PC-3 (cell line): ENCODE results near the gene SLC11A2.

Experiments used
- CTCF ChIP-seq: fragments of 300-600 bp; sonication (generic); conservative IDR thresholded peaks from 2 replicates; pipeline ENCODE4 v1.5.1; 2017; ENCODE audit warnings: antibody characterized with exemption, low read depth, mild to moderate bottlenecking, low read length
- EZH2 ChIP-seq: fragments of 300-600 bp; sonication (generic); IDR thresholded peaks from one replicate; pipeline ENCODE4 v1.6.1; 2017; ENCODE audit warnings: antibody characterized with exemption, mild to moderate bottlenecking, low read length; ENCODE audit not compliant: unreplicated experiment
- EZH2phosphoT487 ChIP-seq: fragments of 300-600 bp; sonication (generic); IDR thresholded peaks from 2 replicates; pipeline ENCODE4 v1.6.1; 2018; ENCODE audit warnings: mild to moderate bottlenecking, antibody characterized with exemption, low read length, borderline replicate concordance

GRCh38 chr12:51047655-51048540 lies 21.7 kb upstream of the SLC11A2 start, which contains the start of gene LETMD1:
- TF ChIP-seq CTCF (peak; percentile 93), EZH2phosphoT487 (no peak), EZH2 (no peak)
